HL-60/S4 (cell line): ENCODE results near the gene C2CD3.

Experiments used
- in situ Hi-C: fragments of 300-500 bp; cut with MboI; formaldehyde crosslinking; loops from 2 replicates; pipeline ENCODE4 v1.14.3; 2022; ENCODE audit warnings: low sequenced_read_pairs

C2CD3 gene

GRCh38 chr11:74021998-74022397 is 148.8 kb downstream of the C2CD3 start:
- in situ Hi-C loops, result no loop called here

DNA sequence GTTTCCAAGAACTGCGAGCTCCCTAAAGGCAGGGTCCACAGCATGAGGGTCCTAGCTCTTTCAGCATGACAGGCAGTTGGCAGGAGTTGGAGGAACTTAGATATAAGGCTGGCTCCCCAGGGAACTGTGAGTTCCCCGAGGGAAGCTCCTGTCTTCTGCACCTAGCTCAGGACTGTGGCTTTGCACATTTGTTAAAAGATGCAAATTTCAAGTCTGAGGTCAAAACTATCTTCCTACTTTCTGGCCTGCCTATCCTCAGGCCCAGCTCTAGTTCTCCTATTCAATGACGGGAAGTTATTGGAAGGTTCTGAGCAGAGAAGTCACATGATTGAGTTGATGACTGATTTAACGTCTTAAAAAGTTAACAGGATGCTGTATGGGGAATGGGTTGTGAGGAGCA is 150.3 kb downstream of the C2CD3 start:
- in situ Hi-C loops, result no loop called here

- in situ Hi-C loops, result no loop called here
These were observed 150.9 kb downstream of the C2CD3 start for GRCh38 chr11:74019860-74020259.

DNA sequence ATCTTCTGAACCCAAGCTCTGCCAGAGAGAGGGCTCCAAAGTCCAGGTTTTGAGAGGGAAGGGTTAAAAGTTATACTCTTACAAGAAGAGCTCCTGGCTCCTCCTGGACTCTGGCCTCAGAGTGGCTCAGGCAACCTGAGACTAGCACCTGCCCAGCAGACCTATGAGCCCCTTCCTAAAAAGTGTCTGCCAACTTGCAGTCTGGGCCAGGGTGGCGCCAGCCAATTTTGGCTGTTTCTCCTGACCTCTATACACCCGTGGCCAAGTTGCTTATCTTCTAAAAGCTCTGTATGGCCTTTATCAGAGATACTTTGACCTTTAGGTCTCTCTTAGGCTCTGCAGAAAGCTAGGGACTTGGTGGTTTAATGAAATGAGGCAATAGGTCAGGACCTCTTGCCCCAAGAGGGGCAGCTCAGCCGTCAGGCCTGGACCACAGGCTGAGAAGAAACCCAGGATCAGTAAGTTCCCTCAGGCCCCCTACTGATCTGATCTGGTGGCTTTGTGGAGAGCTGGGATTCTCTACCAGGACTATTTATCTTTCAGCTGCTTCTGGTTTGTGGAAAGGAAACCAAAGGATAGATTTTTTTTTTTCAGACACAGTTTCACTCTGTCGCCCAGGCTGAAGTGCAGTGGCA is 151.6 kb downstream of the C2CD3 start:
- in situ Hi-C loops, result no loop called here

DNA sequence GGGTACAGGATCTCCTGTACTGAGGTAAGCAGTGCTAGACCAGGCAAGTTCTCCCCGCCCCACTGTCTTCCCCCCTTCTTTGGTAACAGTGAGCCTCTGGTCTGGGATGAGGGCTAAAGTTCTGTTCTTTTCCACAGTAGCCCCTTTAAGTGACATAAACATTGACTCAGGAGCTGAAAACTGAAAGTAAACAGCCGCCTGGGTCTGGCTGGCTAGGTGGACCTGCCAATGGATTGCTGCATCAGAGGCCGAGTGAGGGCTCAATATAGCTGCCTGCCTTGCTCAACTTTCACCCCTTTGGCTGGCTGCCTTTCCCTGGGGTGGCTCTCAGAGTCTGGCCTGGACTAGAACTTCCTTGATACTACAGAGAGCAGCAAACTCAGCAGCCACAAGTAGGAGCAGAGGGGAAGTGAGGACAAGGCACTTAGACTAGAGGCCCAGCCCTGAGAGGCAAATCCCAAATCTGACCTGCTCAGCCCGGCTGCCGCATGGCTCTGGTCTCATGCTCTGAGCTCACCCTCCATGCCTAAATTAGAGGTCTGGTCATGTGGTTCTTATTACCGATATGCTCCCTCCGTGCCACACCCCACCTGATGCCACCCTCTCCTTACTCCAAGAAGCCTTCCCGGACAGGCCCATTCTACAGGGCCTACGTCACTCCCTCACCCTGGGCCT is 152.3 kb downstream of the C2CD3 start:
- in situ Hi-C loops, result no loop called here

GRCh38 chr11:74017631-74018030 is 153.2 kb downstream of the C2CD3 start:
- in situ Hi-C loops, result no loop called here

DNA sequence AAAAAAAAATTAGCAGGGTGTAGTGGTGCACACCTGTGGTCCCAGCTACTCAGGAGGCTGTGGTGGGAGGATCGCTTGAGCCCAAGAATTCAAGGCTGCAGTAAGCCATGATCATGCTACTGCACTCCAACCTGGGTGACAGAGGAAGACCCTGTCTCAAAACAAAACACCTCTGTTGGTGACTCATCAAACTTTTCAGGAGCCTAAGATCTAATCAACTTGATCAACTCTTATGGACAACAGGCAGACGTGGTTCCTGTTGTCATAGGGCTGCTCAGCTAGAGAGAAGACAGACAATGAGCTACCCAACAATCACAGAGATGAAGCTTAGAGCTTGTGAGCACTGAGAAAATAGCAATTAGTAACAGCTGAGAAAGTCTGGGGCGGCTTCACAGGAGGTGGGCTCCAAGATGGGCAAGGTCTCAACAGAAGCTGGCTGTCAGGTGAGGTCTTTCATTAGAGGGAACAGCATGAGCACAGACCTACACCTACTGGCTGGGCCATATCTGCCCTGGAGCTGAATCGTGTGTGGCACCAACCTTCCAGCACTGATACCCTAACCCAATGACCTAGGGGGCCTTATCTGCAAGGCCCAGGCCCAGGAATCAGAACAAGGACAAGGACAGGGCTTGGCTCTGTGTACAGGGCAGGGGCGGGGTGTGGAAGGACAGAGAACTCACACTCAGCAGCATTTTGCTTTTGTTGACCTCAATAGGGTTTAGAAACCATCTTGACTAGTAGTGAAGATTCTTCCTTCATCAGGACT is 154.7 kb downstream of the C2CD3 start:
- in situ Hi-C loops, result no loop called here

DNA sequence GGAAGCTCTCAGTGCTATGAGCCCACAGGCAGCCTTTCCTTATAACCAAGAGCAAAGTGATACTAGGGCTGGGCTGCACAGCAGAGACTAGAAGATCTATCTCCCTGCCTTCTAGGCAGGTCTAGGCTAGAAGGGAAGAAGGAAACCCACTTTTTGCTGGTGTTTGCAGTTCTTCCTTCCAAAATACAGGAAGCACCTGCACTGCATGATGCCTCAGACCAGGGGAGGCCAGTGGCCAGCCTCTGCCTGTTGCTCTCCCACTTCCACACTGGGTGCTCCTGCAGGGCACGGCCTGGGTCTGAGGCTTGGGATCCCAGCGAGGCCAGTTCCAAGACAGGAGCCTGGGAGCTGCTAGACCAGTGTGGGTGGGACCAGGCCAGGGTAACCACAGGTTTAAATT is 155.9 kb downstream of the C2CD3 start:
- in situ Hi-C loops, result no loop called here

GRCh38 chr11:74013141-74013540 is 157.7 kb downstream of the C2CD3 start:
- in situ Hi-C loops, result no loop called here

DNA sequence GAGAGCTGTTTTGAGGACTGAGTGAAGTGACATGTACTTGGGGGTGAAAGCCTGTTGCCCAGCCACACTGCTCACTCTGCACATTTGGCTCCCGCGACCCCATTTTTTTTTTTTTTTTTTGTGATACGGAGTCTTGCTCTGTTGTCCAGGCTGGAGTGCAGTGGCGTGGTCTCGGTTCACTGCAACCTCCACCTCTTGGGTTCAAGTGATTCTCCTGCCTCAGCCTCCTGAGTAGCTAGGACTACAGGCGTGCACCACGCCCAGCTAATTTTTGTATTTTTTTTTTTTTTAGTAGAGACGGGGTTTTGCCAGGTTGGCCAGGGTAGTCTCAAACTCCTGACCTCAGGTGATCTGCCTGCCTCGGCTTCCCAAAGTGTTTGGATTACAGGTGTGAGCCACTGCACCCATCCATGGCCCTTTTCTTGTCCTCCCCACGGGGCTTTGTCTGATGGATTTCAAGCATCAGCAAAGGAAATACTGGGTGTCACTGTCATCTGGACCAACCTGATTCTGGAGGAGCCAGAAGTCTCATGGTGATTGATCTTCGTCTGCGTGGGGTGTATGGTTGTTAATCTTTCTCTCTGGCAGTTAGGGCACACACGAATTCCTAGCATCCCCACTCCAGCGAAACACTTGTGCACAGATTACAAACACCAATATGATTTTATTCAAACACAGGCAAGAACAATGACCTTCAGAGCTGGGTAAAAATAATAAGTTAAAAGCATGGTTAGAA is 158.6 kb downstream of the C2CD3 start:
- in situ Hi-C loops, result no loop called here

GRCh38 chr11:74011360-74012073 is 159.3 kb downstream of the C2CD3 start:
- in situ Hi-C loops, result no loop called here

GRCh38 chr11:74010306-74011300 is 160.2 kb downstream of the C2CD3 start:
- in situ Hi-C loops, result no loop called here

- in situ Hi-C loops, result no loop called here
These were observed 161.0 kb downstream of the C2CD3 start for GRCh38 chr11:74009675-74010305.

DNA sequence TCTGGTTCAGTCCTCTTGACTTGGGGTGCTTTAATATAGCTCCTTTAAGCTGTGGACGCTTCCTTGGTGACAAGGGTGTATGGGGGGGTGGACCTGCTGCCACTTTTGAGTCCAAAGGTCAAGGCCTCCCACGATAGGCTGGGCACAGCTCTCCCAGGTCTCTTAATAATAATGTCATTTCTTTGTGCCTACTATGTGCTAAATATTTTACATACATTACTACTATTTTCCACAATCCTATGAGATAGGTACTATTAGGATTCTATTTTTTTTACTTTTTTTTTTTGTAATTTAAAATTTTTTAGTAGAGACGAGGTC is 161.6 kb downstream of the C2CD3 start:
- in situ Hi-C loops, result no loop called here

- in situ Hi-C loops, result no loop called here
These were observed 162.2 kb downstream of the C2CD3 start, which contains the start of gene UCP3 for GRCh38 chr11:74008373-74009229. Gene UCP3 (minus strand): TSS chr11:74009085. CDS start chr11:74007042, 2,043 bp downstream.

- in situ Hi-C loops, result no loop called here
These were observed 163.0 kb downstream of the C2CD3 start for GRCh38 chr11:74007691-74008372.

GRCh38 chr11:74006743-74007304 is 164.0 kb downstream of the C2CD3 start:
- in situ Hi-C loops, result no loop called here
